GM13977 (cell line): ENCODE measurements around the gene PLIN5.

Experiments
- DNase-seq: peaks from one replicate; pipeline ENCODE4 v3.0.0; 2012; ENCODE audit warnings: low spot score
- in situ Hi-C: fragments of 300-500 bp; cut with MboI; formaldehyde crosslinking; loops from one replicate; pipeline ENCODE4 v1.12.0; 2022; ENCODE audit warnings: low sequenced_read_pairs, low pct_unique_long_range_greater_than_20kb, mixed read lengths, inconsistent platforms; ENCODE audit not compliant: unreplicated experiment
- TF ChIP-seq, protein P1 (sequence below): IDR thresholded peaks from 2 replicates; pipeline ENCODE4 v1.5.1; 2012; ENCODE audit warnings: mild to moderate bottlenecking, control low read depth; ENCODE audit not compliant: insufficient read depth; ENCODE audit errors: extremely low read depth, missing control alignments

PLIN5 gene

DNA sequence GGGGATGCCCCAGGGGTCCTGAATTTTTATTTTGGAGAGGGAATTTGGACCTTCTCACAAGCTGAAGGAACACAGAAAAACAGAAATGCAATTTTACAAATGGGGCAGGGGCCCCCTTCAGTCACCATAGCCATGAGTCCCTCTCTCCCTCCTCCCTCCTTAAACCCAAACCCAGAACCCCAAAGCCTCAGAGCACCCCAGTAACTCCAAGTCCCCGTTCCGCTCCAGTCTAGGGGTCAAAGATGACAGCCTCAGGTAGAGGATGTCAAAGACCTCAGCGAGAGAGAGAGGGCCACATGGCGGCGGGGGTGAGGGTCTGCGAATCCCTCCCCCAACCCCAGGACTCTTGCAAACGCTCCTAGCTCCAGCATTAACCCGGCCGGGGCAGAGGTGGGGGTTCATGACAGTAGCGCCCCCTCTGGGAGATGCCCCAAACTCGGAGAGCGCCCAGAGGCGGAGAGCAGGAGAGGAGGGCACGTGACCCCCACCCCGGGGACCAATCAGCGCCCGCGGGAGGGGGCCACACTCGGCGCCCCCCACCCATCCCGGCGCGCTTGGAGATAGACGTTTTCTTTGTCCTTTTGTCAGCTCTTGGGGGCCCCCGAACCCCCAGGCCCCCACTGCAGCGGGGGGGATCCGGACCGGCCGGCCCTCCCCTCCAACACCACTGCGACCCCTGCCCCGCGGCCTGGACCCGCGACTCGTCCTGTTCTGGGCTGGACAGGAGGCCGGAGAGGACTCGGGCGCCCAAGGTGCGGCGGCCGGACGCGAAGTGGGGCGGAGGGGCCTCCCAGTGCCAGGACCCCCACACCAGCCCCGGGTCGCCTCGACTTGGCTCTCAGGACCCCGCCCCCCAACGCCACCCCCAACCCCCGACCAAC is 45.2 kb upstream of the PLIN5 start:
- no peak for DNase-seq
- TF ChIP-seq, protein P1, sequence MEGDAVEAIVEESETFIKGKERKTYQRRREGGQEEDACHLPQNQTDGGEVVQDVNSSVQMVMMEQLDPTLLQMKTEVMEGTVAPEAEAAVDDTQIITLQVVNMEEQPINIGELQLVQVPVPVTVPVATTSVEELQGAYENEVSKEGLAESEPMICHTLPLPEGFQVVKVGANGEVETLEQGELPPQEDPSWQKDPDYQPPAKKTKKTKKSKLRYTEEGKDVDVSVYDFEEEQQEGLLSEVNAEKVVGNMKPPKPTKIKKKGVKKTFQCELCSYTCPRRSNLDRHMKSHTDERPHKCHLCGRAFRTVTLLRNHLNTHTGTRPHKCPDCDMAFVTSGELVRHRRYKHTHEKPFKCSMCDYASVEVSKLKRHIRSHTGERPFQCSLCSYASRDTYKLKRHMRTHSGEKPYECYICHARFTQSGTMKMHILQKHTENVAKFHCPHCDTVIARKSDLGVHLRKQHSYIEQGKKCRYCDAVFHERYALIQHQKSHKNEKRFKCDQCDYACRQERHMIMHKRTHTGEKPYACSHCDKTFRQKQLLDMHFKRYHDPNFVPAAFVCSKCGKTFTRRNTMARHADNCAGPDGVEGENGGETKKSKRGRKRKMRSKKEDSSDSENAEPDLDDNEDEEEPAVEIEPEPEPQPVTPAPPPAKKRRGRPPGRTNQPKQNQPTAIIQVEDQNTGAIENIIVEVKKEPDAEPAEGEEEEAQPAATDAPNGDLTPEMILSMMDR: no peak
- in situ Hi-C loops: no loop called here

- no peak for DNase-seq
- TF ChIP-seq, protein P1: no peak
- in situ Hi-C loops: loop anchor here (10.0 kb wide), 1 partner anchor 45 kb away; no protein-coding TSS in a partner anchor
Observed at GRCh38 chr19:4579389-4579788, 44.4 kb upstream of the PLIN5 start.

- TF ChIP-seq, protein P1: no peak
- in situ Hi-C loops: loop anchor here (10.0 kb wide), 1 partner anchor 46 kb away; no protein-coding TSS in a partner anchor
- no peak for DNase-seq
Observed at GRCh38 chr19:4578552-4579248, 43.7 kb upstream of the PLIN5 start.

GRCh38 chr19:4577020-4577782 is 42.2 kb upstream of the PLIN5 start:
- in situ Hi-C loops: loop anchor here (10.0 kb wide), 1 partner anchor 48 kb away; no protein-coding TSS in a partner anchor

GRCh38 chr19:4576016-4576933 is 41.3 kb upstream of the PLIN5 start:
- TF ChIP-seq, protein P1: peak; percentile 72
- in situ Hi-C loops: loop anchor here (10.0 kb wide), 1 partner anchor 49 kb away; no protein-coding TSS in a partner anchor

More at GRCh38 chr19:4577020-4577782, 42.2 kb upstream of the PLIN5 start:
- TF ChIP-seq, protein P1: no peak
- no peak for DNase-seq

More at GRCh38 chr19:4576016-4576933, 41.3 kb upstream of the PLIN5 start:
- DNase-seq: peak; percentile 85
